WERI-Rb-1 (cell line): ENCODE data around the gene CACNA1A.
"Not testable (repeated sequence)": the region's sequence is repeated elsewhere in the genome, so short reads cannot be mapped to it uniquely, and the experiment has no call there.

Source experiments
- DNase-seq: peaks from one replicate; pipeline ENCODE4 v3.0.0-alpha.2; 2020
- H3K27ac ChIP-seq: fragments of 250-450 bp; sonication (Bioruptor Pico); 2 replicates; pipeline ENCODE4 v1.5.1; 2020; ENCODE audit warnings: mild to moderate bottlenecking, moderate library complexity
- H3K27me3 ChIP-seq: fragments of 250-450 bp; sonication (Bioruptor Pico); 2 replicates; pipeline ENCODE4 v1.5.1; 2021; ENCODE audit warnings: mild to moderate bottlenecking, low read depth, moderate library complexity; ENCODE audit not compliant: insufficient read depth, severe bottlenecking
- H3K36me3 ChIP-seq: fragments of 250-450 bp; sonication (Bioruptor Pico); 2 replicates; pipeline ENCODE4 v1.5.1; 2020; ENCODE audit warnings: mild to moderate bottlenecking, moderate library complexity
- H3K4me3 ChIP-seq: 2 replicates; pipeline ENCODE4 v1.5.1; 2011; ENCODE audit warnings: low read depth, mild to moderate bottlenecking, control low read depth, low read length
- H3K9me3 ChIP-seq: fragments of 250-450 bp; sonication (Bioruptor Pico); 2 replicates; pipeline ENCODE4 v1.5.1; 2021; ENCODE audit warnings: mild to moderate bottlenecking, moderate library complexity; ENCODE audit not compliant: severe bottlenecking
- TF ChIP-seq, protein P1 (sequence below): IDR thresholded peaks from 2 replicates; pipeline ENCODE4 v1.5.1; 2011; ENCODE audit warnings: low read depth, mild to moderate bottlenecking, control low read depth, inconsistent platforms, low read length

CACNA1A gene

DNA sequence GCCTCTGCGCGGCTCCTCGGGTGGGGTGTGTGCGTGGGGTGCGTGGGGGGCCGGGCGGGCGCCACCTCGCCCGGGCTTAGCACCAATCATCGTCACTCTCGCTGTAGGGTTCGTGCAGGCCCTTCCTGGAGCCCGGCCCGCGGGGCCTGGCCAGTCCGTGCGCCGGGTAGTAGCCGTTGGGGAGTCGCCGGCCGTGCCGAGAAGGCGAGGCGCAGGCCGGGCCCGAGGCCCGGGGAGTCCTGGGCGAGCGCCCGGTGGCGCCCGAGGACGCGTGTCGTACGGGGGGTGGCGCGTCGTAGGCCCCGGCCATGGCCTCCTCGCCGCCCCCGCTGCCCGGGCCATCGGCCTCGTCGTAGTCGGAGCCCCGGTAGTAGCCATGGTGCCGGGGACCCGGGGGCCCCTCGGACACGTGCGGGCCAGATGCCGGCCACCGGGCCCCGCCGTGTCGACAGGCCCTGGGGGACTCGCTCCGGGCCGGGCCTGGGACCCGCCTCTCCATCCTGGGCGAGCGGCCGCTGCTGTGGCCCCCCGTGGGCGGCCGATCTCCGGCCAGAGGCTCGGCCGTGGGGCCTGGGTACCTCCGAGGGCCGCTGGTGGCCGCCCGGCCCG is 298.9 kb downstream of the CACNA1A start:
- no peaks in the 10 kb centered on the region for H3K27me3 ChIP-seq
- H3K9me3 ChIP-seq, result no peaks in the 10 kb centered on the region
- TF ChIP-seq, protein P1, sequence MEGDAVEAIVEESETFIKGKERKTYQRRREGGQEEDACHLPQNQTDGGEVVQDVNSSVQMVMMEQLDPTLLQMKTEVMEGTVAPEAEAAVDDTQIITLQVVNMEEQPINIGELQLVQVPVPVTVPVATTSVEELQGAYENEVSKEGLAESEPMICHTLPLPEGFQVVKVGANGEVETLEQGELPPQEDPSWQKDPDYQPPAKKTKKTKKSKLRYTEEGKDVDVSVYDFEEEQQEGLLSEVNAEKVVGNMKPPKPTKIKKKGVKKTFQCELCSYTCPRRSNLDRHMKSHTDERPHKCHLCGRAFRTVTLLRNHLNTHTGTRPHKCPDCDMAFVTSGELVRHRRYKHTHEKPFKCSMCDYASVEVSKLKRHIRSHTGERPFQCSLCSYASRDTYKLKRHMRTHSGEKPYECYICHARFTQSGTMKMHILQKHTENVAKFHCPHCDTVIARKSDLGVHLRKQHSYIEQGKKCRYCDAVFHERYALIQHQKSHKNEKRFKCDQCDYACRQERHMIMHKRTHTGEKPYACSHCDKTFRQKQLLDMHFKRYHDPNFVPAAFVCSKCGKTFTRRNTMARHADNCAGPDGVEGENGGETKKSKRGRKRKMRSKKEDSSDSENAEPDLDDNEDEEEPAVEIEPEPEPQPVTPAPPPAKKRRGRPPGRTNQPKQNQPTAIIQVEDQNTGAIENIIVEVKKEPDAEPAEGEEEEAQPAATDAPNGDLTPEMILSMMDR, result no peak
- H3K36me3 ChIP-seq, result no peaks in the 10 kb centered on the region
- no peak overlapping the region for H3K27ac ChIP-seq
- no peak for DNase-seq
- no peak overlapping the region for H3K4me3 ChIP-seq

DNA sequence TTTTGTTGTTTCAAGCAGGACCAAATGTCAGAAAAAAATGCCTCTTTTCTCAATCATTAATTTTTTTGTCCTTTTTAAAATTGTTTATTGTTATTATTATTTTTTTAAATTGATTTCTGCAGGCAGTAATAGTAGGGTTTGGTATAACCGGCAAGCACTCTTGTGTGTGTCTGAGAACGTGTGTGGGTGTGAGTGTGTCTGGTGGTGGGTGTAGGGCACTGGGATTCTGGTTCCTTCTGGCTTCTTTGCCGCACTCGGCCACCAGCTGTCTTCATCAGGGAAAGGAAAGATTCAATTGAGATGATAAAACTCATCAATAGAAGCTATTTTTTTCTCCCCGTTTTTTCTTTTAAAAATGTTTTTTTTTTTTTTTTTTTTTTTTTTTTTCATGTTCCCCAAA is 299.7 kb downstream of the CACNA1A start:
- DNase-seq, result no peak
- H3K4me3 ChIP-seq, result no peak overlapping the region
- H3K36me3 ChIP-seq, result no peaks in the 10 kb centered on the region
- H3K27me3 ChIP-seq, result no peaks in the 10 kb centered on the region
- no peak overlapping the region for H3K27ac ChIP-seq
- no peaks in the 10 kb centered on the region for H3K9me3 ChIP-seq
- TF ChIP-seq, protein P1, result no peak

DNA sequence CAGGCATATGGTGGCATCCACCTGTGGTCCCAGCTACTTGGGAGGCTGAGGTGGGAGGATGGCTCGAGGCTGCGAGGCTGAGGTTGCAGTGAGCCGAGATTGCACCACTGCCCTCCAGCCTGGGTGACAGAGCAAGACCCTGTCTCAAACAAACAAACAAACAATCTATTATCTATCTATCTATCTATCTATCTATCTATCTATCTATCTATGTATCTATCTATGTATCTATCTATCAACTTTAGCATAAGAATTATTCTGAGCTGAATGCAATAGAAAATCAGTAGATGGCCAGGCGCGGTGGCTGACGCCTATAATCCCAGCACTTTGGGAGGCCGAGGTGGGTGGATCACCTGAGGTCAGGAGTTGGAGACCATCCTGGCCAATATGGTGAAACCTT is 304.2 kb downstream of the CACNA1A start:
- H3K36me3 ChIP-seq, H3K27me3 ChIP-seq, H3K27ac ChIP-seq, DNase-seq, H3K4me3 ChIP-seq, H3K9me3 ChIP-seq: not testable (repeated sequence)

- no peak overlapping the region for H3K4me3 ChIP-seq
- DNase-seq, result no peak
- H3K27me3 ChIP-seq, result no peaks in the 10 kb centered on the region
- TF ChIP-seq, protein P1, result no peak
- no peaks in the 10 kb centered on the region for H3K9me3 ChIP-seq
- H3K27ac ChIP-seq, result no peak overlapping the region
- H3K36me3 ChIP-seq, result no peaks in the 10 kb centered on the region
Measured at GRCh38 chr19:13198634-13199033, 307.6 kb downstream of the CACNA1A start.

- Histone ChIP-seq H3K27ac (no peak overlapping the region), H3K4me3 (no peak overlapping the region)
- DNase-seq, result peak; percentile 85
Measured at GRCh38 chr19:13195678-13196077, 310.6 kb downstream of the CACNA1A start.

GRCh38 chr19:13190781-13191540 is 315.3 kb downstream of the CACNA1A start:
- Histone ChIP-seq H3K9me3 (no peaks in the 10 kb centered on the region), H3K4me3 (no peak overlapping the region), H3K27me3 (no peaks in the 10 kb centered on the region), H3K36me3 (no peaks in the 10 kb centered on the region), H3K27ac (no peak overlapping the region)
- TF ChIP-seq, protein P1, result no peak
- DNase-seq, result no peak

More at GRCh38 chr19:13195678-13196077, 310.6 kb downstream of the CACNA1A start:
- TF ChIP-seq, protein P1, result peak; percentile 91
- H3K36me3 ChIP-seq, result no peaks in the 10 kb centered on the region
- no peaks in the 10 kb centered on the region for H3K9me3 ChIP-seq
- no peaks in the 10 kb centered on the region for H3K27me3 ChIP-seq
